D721Med (cell line): ENCODE measurements around the gene VCAN.

Experiments used
- DNase-seq: peaks from one replicate; pipeline ENCODE4 v3.0.0; 2011; ENCODE audit warnings: low spot score; ENCODE audit not compliant: insufficient read length
- FAIRE-seq: peaks from 2 replicates; lab custom pipeline; 2011; peaks lifted over from hg19 to GRCh38; lab: Jason Lieb, UNC
- TF ChIP-seq, protein P1 (sequence below): IDR thresholded peaks from 2 replicates; pipeline ENCODE4 v1.5.1; 2012; ENCODE audit warnings: mild to moderate bottlenecking, control low read depth; ENCODE audit not compliant: insufficient read depth; ENCODE audit errors: missing control alignments

The VCAN gene

GRCh38 chr5:83527722-83528438 is 56.3 kb downstream of the VCAN start:
- no peak for FAIRE-seq
- DNase-seq: no peak
- TF ChIP-seq, protein P1, sequence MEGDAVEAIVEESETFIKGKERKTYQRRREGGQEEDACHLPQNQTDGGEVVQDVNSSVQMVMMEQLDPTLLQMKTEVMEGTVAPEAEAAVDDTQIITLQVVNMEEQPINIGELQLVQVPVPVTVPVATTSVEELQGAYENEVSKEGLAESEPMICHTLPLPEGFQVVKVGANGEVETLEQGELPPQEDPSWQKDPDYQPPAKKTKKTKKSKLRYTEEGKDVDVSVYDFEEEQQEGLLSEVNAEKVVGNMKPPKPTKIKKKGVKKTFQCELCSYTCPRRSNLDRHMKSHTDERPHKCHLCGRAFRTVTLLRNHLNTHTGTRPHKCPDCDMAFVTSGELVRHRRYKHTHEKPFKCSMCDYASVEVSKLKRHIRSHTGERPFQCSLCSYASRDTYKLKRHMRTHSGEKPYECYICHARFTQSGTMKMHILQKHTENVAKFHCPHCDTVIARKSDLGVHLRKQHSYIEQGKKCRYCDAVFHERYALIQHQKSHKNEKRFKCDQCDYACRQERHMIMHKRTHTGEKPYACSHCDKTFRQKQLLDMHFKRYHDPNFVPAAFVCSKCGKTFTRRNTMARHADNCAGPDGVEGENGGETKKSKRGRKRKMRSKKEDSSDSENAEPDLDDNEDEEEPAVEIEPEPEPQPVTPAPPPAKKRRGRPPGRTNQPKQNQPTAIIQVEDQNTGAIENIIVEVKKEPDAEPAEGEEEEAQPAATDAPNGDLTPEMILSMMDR: no peak

DNA sequence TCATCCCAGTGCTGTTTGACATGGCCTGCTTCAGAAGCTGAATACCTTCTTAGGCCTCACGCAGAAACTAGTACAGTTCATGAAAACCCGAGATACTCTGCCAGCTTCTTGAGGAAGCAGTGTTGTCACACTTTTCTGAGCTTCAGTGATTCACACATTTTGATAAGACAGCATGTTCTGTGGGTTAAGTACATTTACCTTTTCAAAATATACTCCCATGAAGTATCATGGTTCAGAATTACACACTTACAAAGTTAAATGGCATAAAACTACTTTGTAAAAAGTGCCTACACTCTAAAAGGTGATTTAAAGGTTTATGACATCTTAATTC is 56.9 kb downstream of the VCAN start:
- TF ChIP-seq, protein P1: no peak
- no peak for DNase-seq
- FAIRE-seq: no peak

DNA sequence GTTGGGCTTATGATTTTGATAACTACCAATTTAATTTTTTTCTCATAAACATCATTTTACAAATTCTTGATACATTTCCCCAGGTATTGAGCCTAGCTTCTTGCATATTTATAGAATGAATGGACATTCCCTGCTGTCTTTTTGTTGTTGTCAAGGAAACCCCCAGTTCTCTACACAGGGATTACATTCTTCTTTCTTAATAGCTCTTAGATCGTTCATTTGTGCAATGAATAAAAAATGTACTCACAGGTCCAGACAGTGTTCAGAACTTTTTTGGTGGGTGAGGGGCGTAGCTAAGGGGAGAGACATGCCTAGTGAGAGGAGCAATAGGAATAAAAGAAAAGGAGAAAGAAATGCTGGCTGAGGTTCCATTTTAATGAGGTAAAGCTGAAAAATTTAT is 58.6 kb downstream of the VCAN start:
- DNase-seq (no peak), FAIRE-seq (no peak)
- TF ChIP-seq, protein P1: no peak

DNA sequence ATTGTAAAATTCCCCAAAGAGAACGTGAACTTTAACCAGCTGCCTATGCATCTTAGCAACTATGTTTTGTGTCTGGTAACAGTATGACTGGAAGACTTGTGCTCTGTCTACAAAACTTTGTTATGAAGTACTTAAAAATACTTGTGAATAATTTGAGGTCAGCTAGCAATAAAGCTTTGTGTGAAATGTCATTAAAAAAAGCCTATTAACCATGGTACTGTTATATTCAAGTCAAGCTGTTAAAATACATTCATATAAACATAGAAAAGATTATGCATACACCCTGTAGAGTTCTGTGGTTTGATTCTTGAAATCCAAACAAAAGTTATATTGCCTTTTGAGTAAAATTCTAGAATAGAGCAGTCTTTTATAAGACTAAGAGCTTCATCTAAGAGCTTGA is 60.1 kb downstream of the VCAN start:
- DNase-seq: no peak
- no peak for FAIRE-seq
- TF ChIP-seq, protein P1: no peak

DNA sequence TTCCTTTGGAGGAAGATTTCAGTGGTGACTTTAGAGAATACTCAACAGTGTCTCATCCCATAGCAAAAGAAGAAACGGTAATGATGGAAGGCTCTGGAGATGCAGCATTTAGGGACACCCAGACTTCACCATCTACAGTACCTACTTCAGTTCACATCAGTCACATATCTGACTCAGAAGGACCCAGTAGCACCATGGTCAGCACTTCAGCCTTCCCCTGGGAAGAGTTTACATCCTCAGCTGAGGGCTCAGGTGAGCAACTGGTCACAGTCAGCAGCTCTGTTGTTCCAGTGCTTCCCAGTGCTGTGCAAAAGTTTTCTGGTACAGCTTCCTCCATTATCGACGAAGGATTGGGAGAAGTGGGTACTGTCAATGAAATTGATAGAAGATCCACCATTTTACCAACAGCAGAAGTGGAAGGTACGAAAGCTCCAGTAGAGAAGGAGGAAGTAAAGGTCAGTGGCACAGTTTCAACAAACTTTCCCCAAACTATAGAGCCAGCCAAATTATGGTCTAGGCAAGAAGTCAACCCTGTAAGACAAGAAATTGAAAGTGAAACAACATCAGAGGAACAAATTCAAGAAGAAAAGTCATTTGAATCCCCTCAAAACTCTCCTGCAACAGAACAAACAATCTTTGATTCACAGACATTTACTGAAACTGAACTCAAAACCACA is 67.4 kb downstream of the VCAN start:
- TF ChIP-seq, protein P1: no peak
- FAIRE-seq: no peak
- no peak for DNase-seq

- no peak for FAIRE-seq
Observed at GRCh38 chr5:83539463-83539790, 67.9 kb downstream of the VCAN start.

DNA sequence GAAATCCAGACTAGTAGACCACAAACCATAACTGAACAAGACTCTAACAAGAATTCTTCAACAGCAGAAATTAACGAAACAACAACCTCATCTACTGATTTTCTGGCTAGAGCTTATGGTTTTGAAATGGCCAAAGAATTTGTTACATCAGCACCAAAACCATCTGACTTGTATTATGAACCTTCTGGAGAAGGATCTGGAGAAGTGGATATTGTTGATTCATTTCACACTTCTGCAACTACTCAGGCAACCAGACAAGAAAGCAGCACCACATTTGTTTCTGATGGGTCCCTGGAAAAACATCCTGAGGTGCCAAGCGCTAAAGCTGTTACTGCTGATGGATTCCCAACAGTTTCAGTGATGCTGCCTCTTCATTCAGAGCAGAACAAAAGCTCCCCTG is 68.6 kb downstream of the VCAN start:
- DNase-seq (no peak), FAIRE-seq (no peak)
- TF ChIP-seq, protein P1: no peak

More at GRCh38 chr5:83539463-83539790, 67.9 kb downstream of the VCAN start:
- DNase-seq: no peak
- TF ChIP-seq, protein P1: no peak
